HG03108 (cell line): ENCODE measurements around the gene RBM33.

Experiments used
- ATAC-seq: cut with Tn5 transposase; IDR thresholded peaks from one replicate; pipeline ENCODE4 v1.9.1; 2021; ENCODE audit warnings: moderate library complexity; ENCODE audit not compliant: unreplicated experiment

Gene RBM33

DNA sequence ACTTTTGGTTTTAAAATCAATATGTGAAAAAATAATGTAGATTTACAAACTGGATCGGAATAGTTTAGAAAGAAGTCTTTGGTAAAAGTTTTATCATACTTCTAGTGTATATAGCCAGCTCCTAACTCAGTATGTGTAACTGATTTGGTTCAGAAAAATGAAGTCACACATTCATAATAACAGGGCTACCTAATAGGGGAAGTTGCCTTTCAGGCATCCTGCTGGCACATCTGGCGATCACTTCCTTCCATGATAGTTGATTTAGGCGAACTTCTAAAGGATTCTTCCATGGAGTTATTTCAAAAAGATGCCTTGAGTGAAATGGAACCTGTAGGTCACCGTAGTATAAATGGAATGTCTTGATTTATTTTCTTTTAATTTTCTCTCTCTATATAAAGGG is 98.7 kb downstream of the RBM33 start:
- no peak for ATAC-seq

- no peak for ATAC-seq
Measured at GRCh38 chr7:155744971-155745683, 100.7 kb downstream of the RBM33 start.

DNA sequence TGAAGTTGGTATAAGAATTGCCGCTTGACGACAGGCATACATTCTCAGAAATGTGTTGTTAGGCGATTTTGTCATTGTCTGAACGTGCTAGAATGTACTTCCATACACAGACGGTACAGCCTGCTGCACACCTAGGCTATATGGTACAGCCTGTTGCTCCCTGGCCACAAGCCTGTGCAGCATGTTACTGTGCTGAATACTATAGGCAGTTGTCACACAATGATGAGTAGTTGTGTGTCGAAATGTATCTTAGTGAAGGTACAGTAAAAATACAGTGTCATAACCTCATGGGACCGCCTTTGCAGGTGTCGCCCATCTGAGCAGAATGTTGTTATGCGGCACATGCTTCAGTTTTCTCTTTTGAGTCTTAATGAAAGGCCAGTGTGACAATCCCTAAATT is 101.3 kb downstream of the RBM33 start:
- peak; percentile 7 for ATAC-seq

DNA sequence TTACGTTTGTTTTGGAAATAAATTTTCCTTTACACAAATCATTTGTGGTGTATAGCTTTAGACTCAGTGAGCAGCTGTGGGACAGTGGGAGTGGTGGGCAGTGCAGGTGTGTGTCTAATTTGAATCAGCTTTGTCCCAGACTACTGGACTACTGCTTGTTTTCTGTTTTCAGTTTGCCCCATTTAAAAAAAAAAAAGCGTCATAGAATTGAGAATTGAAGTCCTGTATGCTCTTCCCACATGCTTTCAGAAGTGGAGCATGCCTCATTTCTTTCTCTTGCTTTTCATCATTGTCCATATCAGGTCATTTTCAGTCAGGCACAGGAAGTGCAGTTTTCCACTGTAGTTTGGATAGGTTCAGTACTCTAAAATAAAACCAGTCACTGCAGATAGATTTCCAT is 101.7 kb downstream of the RBM33 start:
- peak; percentile 82 for ATAC-seq

GRCh38 chr7:155747209-155747608 is 102.7 kb downstream of the RBM33 start:
- ATAC-seq, result no peak

DNA sequence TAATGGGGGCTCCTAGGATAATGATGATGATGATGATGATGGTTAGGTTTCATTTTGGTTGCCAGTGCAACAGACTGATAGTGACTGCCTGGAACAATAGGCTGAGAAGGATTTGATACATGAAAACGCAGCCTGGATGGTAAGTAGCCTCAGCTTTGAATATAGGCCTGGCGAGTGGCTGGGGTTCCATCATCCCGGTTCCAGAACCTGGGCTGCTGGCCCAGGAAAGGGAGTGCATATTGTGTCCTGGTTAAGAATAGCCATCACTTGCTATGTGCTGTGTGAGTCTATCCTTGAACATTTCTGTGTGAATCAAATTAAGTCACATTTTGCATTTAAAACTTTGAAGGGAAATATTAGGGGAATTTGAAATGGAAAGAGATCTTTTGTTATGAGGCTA is 105.1 kb downstream of the RBM33 start:
- no peak for ATAC-seq

- ATAC-seq, result no peak
Measured at GRCh38 chr7:155750255-155751125, 106.0 kb downstream of the RBM33 start.

DNA sequence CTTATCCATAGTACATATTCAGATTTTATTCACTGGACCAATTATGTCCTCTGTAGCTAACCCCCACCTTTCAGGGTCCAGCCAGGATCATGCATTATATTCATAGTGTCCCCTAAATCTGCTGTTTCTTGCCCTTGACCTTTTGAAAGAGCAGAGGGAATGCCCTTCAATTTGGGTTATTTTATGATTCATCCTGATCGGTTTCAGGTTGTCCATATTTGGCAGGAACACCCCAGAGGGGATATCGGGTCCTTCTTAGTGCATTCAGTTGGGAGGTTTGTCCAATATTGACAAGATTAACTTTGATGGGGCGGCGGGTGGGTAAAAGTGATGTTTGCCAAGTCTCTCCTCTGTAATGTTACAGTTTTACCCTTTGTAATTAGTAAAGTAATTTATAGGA is 106.9 kb downstream of the RBM33 start:
- ATAC-seq, result no peak

- ATAC-seq, result peak; percentile 51
Measured at GRCh38 chr7:155752756-155753445, 108.4 kb downstream of the RBM33 start.

- ATAC-seq, result no peak
Measured at GRCh38 chr7:155753446-155753965, 109.0 kb downstream of the RBM33 start.

DNA sequence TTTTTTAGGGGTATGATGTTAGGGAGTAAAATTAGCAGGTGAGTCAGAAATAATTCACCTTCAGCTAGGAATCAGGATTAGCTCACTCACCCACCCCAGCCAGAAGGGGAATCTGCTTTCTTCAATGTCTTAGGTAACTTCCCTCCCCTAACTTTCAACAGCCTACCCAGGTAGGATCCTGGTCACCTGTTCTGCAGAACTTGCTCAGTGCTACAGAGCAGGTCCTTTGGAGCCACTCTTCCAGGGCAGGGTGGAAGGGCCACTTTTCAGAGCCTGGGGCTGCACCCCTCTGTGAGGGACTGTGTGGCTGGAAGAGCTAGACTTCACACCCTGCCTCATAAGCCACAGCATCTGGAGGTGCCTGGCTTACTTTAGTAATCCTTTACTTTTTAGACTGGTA is 109.7 kb downstream of the RBM33 start:
- no peak for ATAC-seq

GRCh38 chr7:155755026-155755425 is 110.6 kb downstream of the RBM33 start:
- ATAC-seq, result no peak

- no peak for ATAC-seq
Measured at GRCh38 chr7:155756322-155756721, 111.9 kb downstream of the RBM33 start.

DNA sequence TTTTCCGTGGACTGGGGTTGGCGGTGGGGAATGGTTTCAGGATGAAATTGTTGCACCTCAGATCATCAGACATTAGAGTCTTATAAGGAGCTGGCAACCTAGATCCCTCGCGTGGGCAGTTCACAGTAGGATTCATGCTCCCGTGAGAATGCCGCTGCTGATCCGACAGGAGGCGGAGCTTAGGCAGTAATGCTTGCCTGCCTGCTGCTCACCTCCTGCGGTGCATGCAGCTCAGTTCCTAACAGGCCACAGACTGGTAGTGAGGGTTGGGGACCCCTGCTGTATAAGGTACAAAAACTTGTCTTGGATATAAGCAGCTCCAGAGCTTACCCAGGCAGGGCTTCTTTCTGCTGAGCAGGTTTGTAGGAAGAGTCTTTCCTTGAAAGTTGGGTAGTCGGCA is 113.9 kb downstream of the RBM33 start:
- ATAC-seq, result no peak

DNA sequence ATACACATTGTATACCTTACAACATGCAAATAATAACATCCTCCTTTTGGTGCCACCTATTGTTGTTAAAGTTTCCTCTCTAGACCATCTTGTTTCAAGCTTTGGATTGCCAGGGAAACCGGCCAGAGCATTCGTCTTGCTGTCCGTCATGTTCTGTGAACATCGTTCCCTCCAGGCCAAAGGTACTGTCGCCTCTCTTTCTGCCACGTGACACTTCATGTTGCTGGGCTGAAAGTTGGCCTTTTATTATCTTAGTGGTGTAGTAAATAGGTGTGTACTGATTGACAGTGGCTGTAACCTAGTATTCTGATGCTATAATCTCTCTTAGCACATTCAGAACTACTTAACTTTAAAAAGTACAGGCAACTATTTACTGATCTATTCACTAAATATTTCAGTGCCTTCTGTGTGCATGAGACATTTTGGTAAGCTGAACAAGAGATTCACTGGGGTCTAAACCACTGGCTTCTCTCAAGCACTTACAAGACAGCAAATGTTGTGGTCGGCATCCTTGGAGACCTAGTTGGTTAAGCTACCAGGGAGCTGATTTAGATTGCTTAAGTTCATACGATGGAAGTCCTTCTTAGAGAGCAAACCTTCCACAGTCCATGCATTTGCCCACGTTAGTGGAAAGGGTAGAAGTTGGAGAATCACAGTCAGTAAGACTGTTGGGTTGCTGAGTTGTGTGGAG is 115.4 kb downstream of the RBM33 start:
- no peak for ATAC-seq

GRCh38 chr7:155761162-155761561 is 116.7 kb downstream of the RBM33 start:
- ATAC-seq, result no peak

DNA sequence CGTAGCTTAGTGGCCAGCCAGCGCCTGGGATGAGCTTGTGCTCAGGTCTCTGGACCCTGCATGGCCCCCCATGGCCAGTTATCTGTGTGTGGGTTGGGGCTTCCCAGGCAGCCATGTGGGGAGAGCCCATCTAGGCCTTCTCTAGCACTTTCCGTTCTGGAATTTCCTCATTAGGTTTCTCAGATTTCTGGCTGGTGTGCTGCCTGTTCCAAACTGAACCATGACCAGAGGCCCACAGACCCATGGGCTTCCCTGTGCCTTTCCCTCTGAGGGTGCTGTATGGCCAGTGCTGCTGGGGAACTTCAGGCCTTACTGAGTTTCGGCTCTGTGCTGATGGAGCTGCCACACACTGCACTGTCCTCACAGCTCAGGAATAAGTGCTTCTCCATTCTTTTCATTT is 117.6 kb downstream of the RBM33 start:
- no peak for ATAC-seq

GRCh38 chr7:155762655-155763054 is 118.2 kb downstream of the RBM33 start:
- ATAC-seq, result no peak

DNA sequence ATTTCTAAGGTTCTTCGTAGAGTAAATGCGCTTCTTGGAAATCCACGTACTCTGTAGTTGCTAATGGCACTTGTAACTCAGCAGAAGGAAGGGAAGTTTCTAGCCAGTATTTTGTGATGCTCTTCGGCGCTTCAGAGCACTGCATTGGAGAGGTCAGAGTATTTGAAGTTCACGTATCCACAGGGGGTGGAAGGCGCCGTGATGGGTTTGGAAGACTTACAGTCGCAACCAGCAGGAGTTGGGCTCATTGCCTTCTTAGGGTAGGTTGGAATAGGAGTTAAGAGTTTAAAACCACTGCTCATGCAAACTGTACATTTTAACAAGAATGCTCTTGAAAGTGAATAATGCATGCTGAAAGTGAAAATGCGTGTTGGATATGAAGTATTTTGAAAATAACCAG is 118.7 kb downstream of the RBM33 start:
- no peak for ATAC-seq

GRCh38 chr7:155763691-155764437 is 119.4 kb downstream of the RBM33 start:
- ATAC-seq, result peak; percentile 52
